Omental fat pad (tissue), 4 donors: ENCODE results near the gene METTL25B. TPM values are rescaled to one million over a fixed set of nuclear protein-coding genes. Genes with fewer than 3 reads are reported as not detected.

Experiments
- ATAC-seq: fragments of 150-250 bp; one replicate; pipeline ENCODE4 v1.9.1; 2016; ENCODE audit warnings: mild to moderate bottlenecking, moderate library complexity; ENCODE audit not compliant: low FRiP score
- DNase-seq: peaks from one replicate; pipeline ENCODE4 v3.0.0-alpha.2; 2019; ENCODE audit warnings: low spot score
- CTCF ChIP-seq, 3 donors: fragments of 450-650 bp; IDR thresholded peaks; one replicate each; pipeline ENCODE4 v1.5.1; 2016 to 2017; ENCODE audit warnings: antibody characterized with exemption in 3 of 3, mild to moderate bottlenecking in 3 of 3, moderate library complexity in 2 of 3
- total RNA-seq, 4 donors: library from RNA; depleted of rRNA; stranded (reverse); fragments of >200 nt; gene quantifications; one replicate each; pipeline ENCODE4 v1.1.0, GENCODE V29; 2016

METTL25B gene
- total RNA-seq, 4 donors from 2014 or later = 12.1 to 25.4 (median 18.8) TPM

- ATAC-seq (no peak), DNase-seq (no peak)
- no peak for TF ChIP-seq CTCF (IDR thresholded peaks at IDR 0.05)
Measured at GRCh38 chr1:156772728-156773497, 44.6 kb downstream of the METTL25B start.

GRCh38 chr1:156773607-156774006 lies 45.3 kb downstream of the METTL25B start:
- TF ChIP-seq CTCF (IDR thresholded peaks at IDR 0.05) = no peak

GRCh38 chr1:156775799-156776198 lies 47.5 kb downstream of the METTL25B start:
- no peak for ATAC-seq
- no peak for TF ChIP-seq CTCF (IDR thresholded peaks at IDR 0.05)
- no peak for DNase-seq

More at GRCh38 chr1:156773607-156774006, 45.3 kb downstream of the METTL25B start:
- ATAC-seq (no peak), DNase-seq (no peak)

- ATAC-seq = no peak
- DNase-seq = no peak
- no peak for TF ChIP-seq CTCF (IDR thresholded peaks at IDR 0.05)
Measured at GRCh38 chr1:156776942-156777341, 48.7 kb downstream of the METTL25B start.

GRCh38 chr1:156777573-156777972 lies 49.3 kb downstream of the METTL25B start:
- no peak for ATAC-seq
- TF ChIP-seq CTCF (IDR thresholded peaks at IDR 0.05) = no peak
- DNase-seq = no peak

- ATAC-seq (peak; percentile 91), DNase-seq (no peak)
- TF ChIP-seq CTCF (IDR thresholded peaks at IDR 0.05) = no peak
Measured at GRCh38 chr1:156781585-156782186, 53.4 kb downstream of the METTL25B start.

- ATAC-seq = no peak
- TF ChIP-seq CTCF (IDR thresholded peaks at IDR 0.05) = no peak
- no peak for DNase-seq
Measured at GRCh38 chr1:156785458-156785857, 57.2 kb downstream of the METTL25B start.
